ENCODE data around the gene C2CD4A. TPM values are rescaled to one million over a fixed set of nuclear protein-coding genes. Genes with fewer than 3 reads are reported as not detected.

Gene C2CD4A
- total and polyA plus RNA-seq, 2 of the 4 experiments (the other 2 are of a cell fraction), result not detected

GRCh38 chr15:62104401-62104800 is 37.6 kb downstream of the C2CD4A start:
- Histone ChIP-seq H3K4me1 (ENCODE audit: control insufficient read depth, insufficient read depth, low read length) (no peaks in the 10 kb centered on the region), H3K9ac (ENCODE audit: low read depth, low read length) (no peak overlapping the region), H2BK20ac (ENCODE audit: low read depth, low read length) (no peak overlapping the region), H3K4me3 (ENCODE audit: insufficient read depth, low read depth, low read length) (no peak overlapping the region), H3K18ac (ENCODE audit: low read depth, low read length) (no peak overlapping the region), H4K20me1 (ENCODE audit: insufficient read depth, low read length) (no peaks in the 10 kb centered on the region), H2AK5ac (ENCODE audit: low read depth, low read length) (no peak overlapping the region), H3K27ac (ENCODE audit: insufficient read depth, low read length) (no peak overlapping the region), H2BK120ac (ENCODE audit: low read depth, low read length) (no peak overlapping the region), H2AK9ac (replicated peaks; ENCODE audit: low read depth, low read length, poor library complexity) (no peak overlapping the region), H3K14ac (replicated peaks; ENCODE audit: low read depth, low read length) (no peak overlapping the region), H3K23ac (ENCODE audit: low read depth, low read length) (no peak overlapping the region), H3K36me3 (ENCODE audit: control insufficient read depth, insufficient read depth, low read length) (no peaks in the 10 kb centered on the region), H2BK5ac (ENCODE audit: low read depth, low read length, poor library complexity, severe bottlenecking) (no peak overlapping the region), H4K5ac (ENCODE audit: low read depth, low read length) (no peak overlapping the region), H3K4ac (ENCODE audit: low read depth, low read length) (no peak overlapping the region), H3K9me1 (ENCODE audit: insufficient read depth, low read length) (0 out of 2 replicates have a peak, but pooled peaks cover 1% of the 10 kb centered on the region), H2AFZ (replicated peaks; ENCODE audit: low read length, poor library complexity) (no peak overlapping the region), H4K8ac (ENCODE audit: low read depth in 2 of 2, low read length in 2 of 2) (no peak overlapping the region), H3K79me1 (ENCODE audit: low read depth in 1 of 2, low read length in 2 of 2) (no peaks in the 10 kb centered on the region), H2BK15ac (ENCODE audit: low read depth, low read length) (no peak overlapping the region), H3K9me3 (ENCODE audit: control insufficient read depth, insufficient read depth, low read length) (no peaks in the 10 kb centered on the region), H3K4me2 (ENCODE audit: low read depth, low read length) (no peak overlapping the region), H3K56ac (ENCODE audit: extremely low read depth, insufficient read depth, low read length) (no peak overlapping the region), H4K91ac (ENCODE audit: insufficient read depth, low read depth, low read length) (no peak overlapping the region), H3K27me3 (ENCODE audit: control insufficient read depth, insufficient read depth, low read length) (no peaks in the 10 kb centered on the region; the same call in 1 of the 2 replicates)
- ChIA-PET CTCF (no interaction called here), POLR2A (ENCODE audit: unreplicated experiment) (no interaction called here)
- dilution Hi-C loops (cut with HindIII; ENCODE audit: low sequenced_read_pairs, unreplicated experiment) (no loop called here), intact Hi-C loops (cut with micrococcal nuclease) (no loop called here), in situ Hi-C loops (cut with MboI; ENCODE audit: low sequenced_read_pairs) (no loop called here)
- DNase-seq, result no peak
- WGBS, 2 experiments (ENCODE audit: extremely low coverage in 2 of 2, insufficient read length in 1 of 2), result no CpG with 5 or more reads among the region's 3 CpGs
- TF ChIP-seq CEBPB (IDR thresholded peaks at IDR 0.05; ENCODE audit: low read depth, low read length) (no peak), RAD21 (IDR thresholded peaks at IDR 0.05; ENCODE audit: low read length) (no peak), BHLHE40 (IDR thresholded peaks at IDR 0.05; ENCODE audit: low read depth, low read length) (no peak), USF2 (IDR thresholded peaks at IDR 0.05; ENCODE audit: low read depth, low read length) (no peak), RFX5 (IDR thresholded peaks at IDR 0.05; ENCODE audit: low read depth, low read length) (no peak), MAZ (IDR thresholded peaks at IDR 0.05; ENCODE audit: borderline replicate concordance, low read depth, low read length) (no peak), MXI1 (IDR thresholded peaks at IDR 0.05; ENCODE audit: borderline replicate concordance, low read depth, low read length) (no peak), NFE2L2 (IDR thresholded peaks at IDR 0.05; ENCODE audit: low read depth, low read length) (no peak), SMC3 (IDR thresholded peaks at IDR 0.05; ENCODE audit: low read depth, low read length) (no peak), POLR2A (IDR thresholded peaks at IDR 0.05; ENCODE audit: low read depth, low read length) (no peak)
- no peak for ATAC-seq (ENCODE audit: low read depth)
- no TSS peak for BruUV-seq (replicated peaks)

All from IMR-90 (cell line).